ENCODE measurements around the gene MDFIC.

GRCh38 chr7:114938785-114939184 lies 16.9 kb downstream of the MDFIC start:
- TF ChIP-seq YY1 (IDR thresholded peaks at IDR 0.05; ENCODE audit: insufficient read depth, insufficient read length) (no peak), ZNF274 (IDR thresholded peaks at IDR 0.05; ENCODE audit: low read depth, low read length) (no peak)
